ENCODE data around the gene GLI3.

- no peak for TF ChIP-seq CTCF (IDR thresholded peaks at IDR 0.05)
- TF ChIP-seq POLR2A (IDR thresholded peaks at IDR 0.05): no peak
These were observed 26.0 kb upstream of the GLI3 start for GRCh38 chr7:42262964-42263363.
